HG03354 (cell line): ENCODE measurements around the gene KHDRBS1.
"Not testable (repeated sequence)": the region's sequence is repeated elsewhere in the genome, so short reads cannot be mapped to it uniquely, and the experiment has no call there.

Experiments
- ATAC-seq: cut with Tn5 transposase; IDR thresholded peaks from one replicate; pipeline ENCODE4 v1.9.1; 2021; ENCODE audit warnings: mild to moderate bottlenecking; ENCODE audit not compliant: unreplicated experiment, poor library complexity, severe bottlenecking

The KHDRBS1 gene

GRCh38 chr1:32010246-32010645 lies 3.4 kb upstream of the KHDRBS1 start:
- no peak for ATAC-seq

DNA sequence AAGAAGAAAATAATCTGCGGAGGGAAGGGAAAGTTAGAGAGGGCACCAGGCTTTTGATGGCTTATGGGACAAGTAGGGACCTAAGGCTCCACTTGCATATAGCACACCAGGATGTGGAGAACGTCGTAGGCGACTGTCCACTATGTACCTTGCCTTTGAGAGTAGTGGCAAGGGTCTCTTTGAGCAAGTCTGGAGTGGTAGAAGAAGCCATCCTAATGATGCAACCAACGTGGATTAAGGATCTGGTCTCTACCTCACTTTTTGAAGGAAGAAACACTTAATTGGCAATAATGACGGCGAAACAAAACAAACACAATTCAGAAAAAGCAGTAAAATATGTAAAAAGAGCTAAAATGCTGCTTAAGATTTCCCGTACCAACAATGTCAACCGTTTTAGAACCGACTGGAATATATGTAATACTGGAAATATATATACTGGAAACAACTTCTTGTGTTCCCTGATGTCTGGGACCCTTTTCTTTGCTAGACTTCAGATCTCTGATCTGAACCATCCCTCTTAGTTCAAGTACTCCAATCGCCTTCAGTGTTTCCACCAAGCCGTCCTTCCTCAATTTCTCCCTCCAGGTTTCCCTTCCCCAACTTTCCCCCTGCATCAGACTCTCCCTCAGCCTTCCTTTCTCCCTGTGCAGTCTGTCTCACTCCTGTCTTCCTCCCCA lies 821 bp upstream of the KHDRBS1 start:
- ATAC-seq: no peak

DNA sequence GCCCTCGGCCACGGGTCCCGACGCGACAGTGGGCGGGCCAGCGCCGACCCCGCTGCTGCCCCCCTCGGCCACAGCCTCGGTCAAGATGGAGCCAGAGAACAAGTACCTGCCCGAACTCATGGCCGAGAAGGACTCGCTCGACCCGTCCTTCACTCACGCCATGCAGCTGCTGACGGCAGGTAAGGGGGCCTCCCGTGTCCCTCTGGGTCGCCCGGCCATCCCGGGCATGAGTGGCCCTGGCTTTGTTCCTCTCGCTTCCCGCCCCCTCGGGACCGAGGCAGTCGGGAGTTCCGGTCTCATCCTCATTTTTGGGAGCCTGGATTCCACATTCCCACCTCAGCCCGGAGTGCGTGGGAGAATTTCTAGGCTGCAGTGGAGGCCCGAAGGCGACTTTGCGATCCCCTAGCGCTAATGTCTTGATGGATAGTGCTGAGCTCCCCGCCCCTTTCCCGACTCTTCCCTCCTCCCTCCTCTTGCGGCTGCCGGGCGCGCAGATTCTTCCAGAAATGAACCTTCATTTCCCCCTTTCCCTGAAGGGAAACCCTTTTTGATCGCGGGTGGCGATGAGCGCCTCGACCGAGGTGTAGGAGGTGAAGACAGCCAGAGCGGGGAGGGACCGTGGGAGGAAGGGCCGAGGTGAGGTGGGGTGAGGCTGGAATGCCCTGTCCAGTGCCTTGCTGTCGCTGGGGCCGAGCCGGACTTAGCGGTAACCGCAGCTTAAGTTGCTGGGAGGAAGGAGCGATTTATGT lies 705 bp downstream of the KHDRBS1 start:
- ATAC-seq: peak; percentile 25

DNA sequence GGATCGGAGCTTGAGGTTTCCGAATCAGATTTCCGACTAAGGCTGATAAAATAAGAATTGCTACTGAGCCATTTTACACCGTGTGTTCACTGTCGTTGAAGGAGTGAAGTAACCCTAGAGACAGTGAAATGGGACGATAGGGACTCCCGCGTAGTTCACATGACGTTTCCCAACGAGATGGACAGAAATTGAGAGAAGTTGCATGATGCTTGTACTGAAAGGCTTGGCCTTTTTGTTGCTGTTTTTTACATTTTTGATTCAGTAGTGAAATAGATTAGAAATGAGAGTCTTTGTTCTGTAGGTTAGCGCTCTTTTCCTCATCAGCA lies 1.2 kb downstream of the KHDRBS1 start:
- no peak for ATAC-seq

DNA sequence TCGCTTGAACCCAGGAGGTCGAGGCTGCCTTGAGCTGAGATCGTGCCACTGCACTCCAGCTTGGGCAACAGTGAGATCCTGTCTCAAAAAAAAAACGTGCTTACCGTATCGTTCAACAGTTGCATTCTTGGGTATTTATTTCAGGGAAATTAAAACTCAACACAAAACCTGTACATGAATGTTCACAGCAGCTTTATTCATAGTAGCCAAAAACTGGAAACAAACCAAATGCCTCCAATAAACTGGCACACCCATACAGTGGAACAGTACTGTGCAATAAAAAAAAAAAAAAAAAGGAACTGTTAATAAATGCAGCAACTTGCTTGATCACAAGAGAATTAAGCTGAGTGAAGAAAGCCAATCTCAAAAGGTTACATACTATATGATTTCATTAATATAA lies 6.7 kb downstream of the KHDRBS1 start:
- ATAC-seq: no peak

DNA sequence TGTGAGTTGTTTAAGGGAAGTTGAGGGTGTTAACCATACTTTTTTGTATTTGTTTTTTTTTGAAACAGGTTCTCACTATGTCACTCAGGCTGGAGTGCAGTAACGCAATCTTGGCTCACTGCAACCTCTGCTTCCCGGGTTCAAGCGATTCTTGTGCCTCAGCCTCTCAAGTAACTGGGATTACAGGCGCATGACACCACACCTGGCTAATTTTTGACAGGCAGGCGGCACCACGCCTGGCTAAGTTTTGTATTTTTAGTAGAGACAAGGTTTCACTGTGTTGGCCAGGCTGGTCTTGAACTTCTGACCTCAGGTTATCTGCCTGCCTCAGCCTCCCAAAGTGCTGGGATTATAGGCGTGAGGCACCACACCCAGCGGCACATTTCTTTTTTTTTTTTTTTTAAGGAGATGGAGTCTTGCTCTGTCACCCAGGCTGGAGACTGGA lies 7.9 kb downstream of the KHDRBS1 start:
- not testable (repeated sequence) for ATAC-seq

GRCh38 chr1:32023351-32023750 lies 9.7 kb downstream of the KHDRBS1 start:
- ATAC-seq: no peak

GRCh38 chr1:32025515-32025914 lies 11.8 kb downstream of the KHDRBS1 start:
- no peak for ATAC-seq

- ATAC-seq: no peak
Observed at GRCh38 chr1:32028746-32029145, 15.1 kb downstream of the KHDRBS1 start.

DNA sequence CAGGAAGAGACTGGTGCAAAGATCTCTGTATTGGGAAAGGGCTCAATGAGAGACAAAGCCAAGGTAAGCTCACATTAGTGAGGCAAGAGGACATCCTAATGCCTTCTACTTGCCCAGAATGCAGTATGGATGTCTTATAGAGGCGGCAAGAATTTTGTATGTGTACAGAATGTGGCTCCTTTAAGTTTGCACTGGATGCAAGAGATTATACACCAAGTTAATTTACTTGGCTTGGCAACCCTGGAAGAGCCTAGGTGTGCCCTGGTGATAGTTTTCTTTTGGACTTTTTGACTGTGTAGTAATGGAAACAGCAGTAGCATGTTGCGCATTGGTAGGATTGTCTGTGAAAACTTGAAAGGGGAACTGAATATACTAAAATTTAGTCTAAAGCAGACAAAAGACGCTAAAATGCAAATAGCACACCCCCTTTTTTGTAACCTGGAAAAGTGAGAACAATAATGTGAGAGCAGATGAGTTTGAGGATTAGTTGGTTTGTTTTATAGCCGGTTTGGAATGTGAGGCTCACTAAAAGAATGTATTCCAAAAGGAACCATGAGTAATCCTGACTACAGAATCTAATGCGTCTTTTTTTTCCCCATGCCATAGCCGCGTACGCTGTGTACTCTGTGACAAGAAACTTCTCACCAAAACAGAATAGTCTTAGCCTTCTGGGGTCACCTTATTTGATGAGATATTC lies 18.1 kb downstream of the KHDRBS1 start:
- no peak for ATAC-seq

- ATAC-seq: no peak
Observed at GRCh38 chr1:32032275-32032615, 18.6 kb downstream of the KHDRBS1 start.

GRCh38 chr1:32035119-32035518 lies 21.5 kb downstream of the KHDRBS1 start:
- no peak for ATAC-seq

DNA sequence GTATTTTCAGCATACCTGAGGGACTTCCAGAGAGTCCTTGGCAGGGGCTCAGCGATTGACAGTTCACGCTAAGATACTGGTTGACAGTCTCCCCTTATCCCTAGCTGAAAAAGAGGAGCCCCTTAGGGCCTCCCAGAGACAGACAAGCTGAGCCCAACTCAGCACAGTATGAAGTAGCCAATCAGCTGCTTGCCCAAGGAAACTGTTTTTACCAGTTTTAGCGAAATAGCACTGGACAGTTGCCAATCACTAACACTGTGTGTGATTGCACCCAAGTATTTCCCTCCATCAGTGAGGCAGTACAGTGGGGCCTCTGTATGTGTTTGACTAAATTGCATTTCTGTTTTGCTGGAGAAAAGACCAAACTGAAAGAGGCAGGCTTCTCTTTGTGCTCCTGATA lies 27.0 kb downstream of the KHDRBS1 start:
- no peak for ATAC-seq

DNA sequence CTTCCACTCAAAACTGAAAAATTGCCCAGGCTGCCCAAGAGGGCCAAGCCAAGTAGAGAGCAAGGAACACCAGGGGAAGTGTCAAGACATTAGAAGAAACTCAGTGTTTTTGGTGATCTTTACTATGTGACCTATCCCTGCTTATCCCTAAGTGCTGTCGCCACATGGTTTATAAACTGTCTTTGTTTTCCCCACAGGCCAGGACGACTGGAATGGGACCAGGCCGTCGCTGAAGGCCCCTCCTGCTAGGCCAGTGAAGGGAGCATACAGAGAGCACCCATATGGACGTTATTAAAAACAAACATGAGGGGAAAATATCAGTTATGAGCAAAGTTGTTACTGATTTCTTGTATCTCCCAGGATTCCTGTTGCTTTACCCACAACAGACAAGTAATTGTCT lies 28.7 kb downstream of the KHDRBS1 start:
- ATAC-seq: no peak

DNA sequence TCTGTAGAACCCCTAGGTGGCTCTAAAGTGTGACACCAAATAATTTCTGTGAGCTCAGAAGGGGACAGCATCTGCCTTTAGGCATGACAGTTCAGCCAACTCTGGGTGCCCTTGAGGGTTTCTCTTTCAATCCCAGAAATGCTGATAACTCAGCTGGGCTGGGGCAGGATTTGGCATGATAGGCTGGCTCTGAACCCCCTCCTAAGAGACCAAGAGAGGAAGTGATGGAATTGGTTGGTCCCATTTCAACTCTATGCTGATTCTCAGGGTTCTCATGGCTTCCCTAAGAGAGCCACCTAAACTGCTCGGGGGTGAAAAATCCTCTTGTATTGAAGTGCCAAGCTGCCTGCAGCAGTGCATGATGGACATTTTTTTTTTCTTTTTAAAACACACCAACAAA lies 30.6 kb downstream of the KHDRBS1 start:
- ATAC-seq: no peak

GRCh38 chr1:32045772-32046171 lies 32.1 kb downstream of the KHDRBS1 start:
- no peak for ATAC-seq

- no peak for ATAC-seq
Observed at GRCh38 chr1:32047701-32048100, 34.0 kb downstream of the KHDRBS1 start.

GRCh38 chr1:32048440-32048839 lies 34.8 kb downstream of the KHDRBS1 start:
- ATAC-seq: no peak

- no peak for ATAC-seq
Observed at GRCh38 chr1:32051706-32052105, 38.0 kb downstream of the KHDRBS1 start.

DNA sequence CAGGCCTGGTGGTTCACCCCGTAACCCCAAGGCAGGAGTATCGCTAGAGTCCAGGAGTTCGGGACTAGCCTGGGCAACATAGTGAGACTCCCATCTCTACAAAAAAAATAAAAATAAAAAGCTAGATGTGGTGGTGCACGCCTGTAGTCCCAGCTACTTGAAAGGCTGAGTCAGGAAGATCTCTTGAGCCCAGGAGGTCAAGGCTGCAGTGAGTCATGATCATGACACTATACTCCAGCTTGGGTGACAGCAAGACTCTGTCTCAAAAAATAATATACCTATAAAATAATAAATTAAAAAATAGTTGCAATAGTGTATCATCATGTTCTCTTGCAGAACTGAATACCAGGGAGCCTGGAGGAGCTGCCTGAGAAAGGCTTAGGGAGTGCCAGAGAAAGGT lies 39.2 kb downstream of the KHDRBS1 start:
- ATAC-seq: no peak

- ATAC-seq: no peak
Observed at GRCh38 chr1:32055416-32055815, 41.7 kb downstream of the KHDRBS1 start.
